Measurements from ENCODE around the gene VSTM4.

GRCh38 chr10:49110684-49111319 lies 4.5 kb downstream of the VSTM4 start:
- TF ChIP-seq CTCF (IDR thresholded peaks at IDR 0.05): no peak
- TF ChIP-seq POLR2A (IDR thresholded peaks at IDR 0.05): no peak

Data from testis (tissue), 2 donors.